Activated T-cell treated with anti-CD3 and anti-CD28 coated beads for 48 hours (primary cell): Measurements from ENCODE around the gene ITGA3.

Experiments
- DNase-seq: peaks from one replicate; pipeline ENCODE4 v3.0.0-alpha.2; 2020; ENCODE audit warnings: low read depth

The ITGA3 gene

GRCh38 chr17:50094753-50095619, 39.1 kb downstream of the ITGA3 start, which contains the start of gene PDK2:
Gene PDK2, plus strand, starts transcription at chr17:50095351. Its CDS starts 85 bp downstream, at chr17:50095436.
- DNase-seq: peak; percentile 95

GRCh38 chr17:50095626-50096037, 39.7 kb downstream of the ITGA3 start:
- no peak for DNase-seq

DNA sequence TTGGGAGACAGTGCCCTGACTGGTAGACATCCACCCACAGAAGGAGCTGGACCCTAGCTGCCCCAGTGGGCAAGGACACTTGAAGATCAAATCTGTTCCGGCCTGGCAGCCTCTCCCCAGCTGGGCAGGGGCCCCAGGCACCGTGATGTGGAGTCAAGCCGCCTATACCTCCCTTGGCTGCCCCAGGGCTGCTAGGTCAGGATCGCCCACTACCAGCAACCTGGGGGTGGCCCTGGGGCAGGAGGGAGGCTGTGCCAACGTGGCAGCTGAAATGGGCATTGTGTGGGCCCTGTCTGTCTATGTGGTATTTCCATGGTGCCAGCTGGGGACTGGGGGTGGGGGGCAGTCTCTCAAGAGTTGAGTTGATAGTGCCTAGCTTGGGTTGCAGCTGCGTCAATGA, 40.2 kb downstream of the ITGA3 start:
- DNase-seq: no peak

DNA sequence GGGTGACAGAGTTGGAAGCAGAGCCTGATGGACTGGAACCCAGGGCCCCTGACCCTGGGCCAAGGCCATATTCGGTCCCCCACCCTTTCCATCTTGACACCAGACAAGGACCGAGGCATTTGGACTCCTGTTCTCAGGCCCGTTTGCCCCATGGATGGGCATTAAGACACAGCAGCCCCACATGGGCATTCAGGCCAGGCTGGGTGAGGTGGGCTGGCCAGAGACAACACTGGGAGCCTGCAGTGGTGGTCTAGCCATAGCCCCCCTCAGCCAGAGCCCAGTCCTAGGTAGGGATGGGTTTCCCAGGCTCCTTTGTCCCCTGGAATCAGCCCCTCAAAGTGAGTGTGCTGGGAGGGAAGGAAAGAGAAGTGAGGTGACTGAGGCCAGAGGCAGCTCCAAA, 40.8 kb downstream of the ITGA3 start:
- no peak for DNase-seq

DNA sequence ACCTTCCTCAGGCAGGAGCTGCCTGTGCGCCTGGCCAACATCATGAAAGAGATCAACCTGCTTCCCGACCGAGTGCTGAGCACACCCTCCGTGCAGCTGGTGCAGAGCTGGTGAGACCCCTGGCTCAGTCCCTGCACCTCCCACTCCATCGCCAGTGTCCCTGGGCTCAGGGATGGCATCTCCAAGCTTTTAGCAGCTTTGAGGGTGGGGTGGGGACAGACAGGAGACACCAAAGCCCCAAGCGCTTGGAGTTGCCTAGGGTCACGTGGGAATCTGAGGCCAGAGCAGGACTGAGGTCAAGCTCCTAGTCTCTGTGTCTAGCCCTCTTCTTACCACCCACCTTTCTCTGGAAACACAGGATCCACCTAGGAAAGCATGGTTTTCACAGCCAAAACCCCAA, 41.5 kb downstream of the ITGA3 start:
- no peak for DNase-seq

DNA sequence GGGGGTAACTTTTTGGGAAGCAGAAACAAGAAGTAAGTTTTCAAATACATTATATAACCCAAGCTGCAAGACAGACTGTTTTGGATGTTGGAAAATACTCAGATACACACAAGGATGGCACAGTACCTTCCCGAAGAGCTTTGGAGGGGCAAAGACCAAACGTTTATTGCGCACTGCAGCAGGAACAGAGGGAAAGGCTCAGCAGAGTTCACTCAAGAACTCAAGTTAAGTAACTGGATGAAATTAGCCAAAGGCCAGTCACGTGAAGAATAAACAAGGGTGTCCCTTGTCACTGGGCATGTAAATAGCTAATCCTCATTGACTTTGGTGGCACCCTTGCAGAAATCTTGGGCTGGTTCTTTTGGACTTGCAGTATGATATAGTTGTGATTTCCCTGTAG, 42.0 kb downstream of the ITGA3 start:
- no peak for DNase-seq

DNA sequence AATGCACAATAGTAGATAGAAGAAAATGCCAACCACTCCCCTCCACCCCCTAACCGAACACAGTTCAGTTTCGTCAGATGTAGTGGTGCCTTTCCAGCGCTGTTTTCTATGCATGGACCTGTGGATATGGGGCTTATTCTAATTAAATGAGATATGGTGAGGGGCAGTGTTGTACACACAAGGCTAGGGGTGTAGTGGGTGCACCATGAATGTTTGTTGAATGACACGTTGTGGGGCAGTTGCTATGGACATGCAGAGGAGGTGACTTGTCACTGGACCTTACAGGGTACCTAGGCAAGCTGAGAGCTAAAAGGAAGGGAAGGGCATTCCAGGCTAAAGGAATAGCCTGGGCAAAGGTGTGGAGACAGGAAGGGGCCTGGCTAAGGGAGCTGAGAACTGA, 42.7 kb downstream of the ITGA3 start:
- DNase-seq: no peak

DNA sequence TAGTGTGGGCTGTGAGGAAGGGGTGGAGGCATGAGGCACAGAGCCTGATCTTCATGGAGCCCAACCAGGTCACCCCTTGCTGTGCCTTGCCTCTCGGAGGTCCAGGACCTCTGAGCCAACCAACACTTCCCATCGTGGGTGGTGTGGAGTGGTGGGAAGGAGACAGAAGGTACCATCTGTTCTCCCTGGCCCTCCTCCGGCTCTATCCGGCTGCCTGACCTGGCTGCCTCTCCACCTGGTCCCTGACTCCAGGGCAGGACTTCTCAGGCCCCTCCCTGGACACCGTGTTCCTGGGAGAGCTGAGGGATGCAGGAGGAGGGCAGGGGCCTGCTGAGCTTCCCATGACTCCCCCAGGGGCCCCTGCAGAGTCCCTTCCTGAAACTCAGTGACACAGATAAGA, 43.1 kb downstream of the ITGA3 start:
- no peak for DNase-seq

DNA sequence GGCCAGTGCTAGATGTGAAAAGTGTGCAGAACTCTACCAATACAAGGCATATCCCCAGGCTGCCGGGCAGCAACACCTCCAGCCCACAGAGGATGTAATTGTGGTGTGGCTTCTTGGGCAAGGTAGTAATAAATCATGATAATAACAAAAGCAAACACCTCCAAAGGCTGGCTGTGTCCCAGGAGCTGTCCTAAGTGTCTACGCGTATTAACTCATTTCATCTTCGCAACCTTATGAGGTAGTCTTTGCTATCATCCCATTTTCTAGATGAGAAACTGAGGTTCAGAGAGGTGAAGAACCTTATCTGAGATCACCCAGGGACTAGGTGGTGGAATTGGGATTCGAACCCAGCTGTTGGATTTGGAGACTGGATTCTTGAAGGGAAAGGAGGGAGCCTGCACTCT, 44.6 kb downstream of the ITGA3 start:
- no peak for DNase-seq

GRCh38 chr17:50100921-50101345, 45.0 kb downstream of the ITGA3 start:
- no peak for DNase-seq

- no peak for DNase-seq
These were observed 45.6 kb downstream of the ITGA3 start for GRCh38 chr17:50101346-50102163.

- DNase-seq: no peak
These were observed 46.5 kb downstream of the ITGA3 start for GRCh38 chr17:50102164-50102991.

DNA sequence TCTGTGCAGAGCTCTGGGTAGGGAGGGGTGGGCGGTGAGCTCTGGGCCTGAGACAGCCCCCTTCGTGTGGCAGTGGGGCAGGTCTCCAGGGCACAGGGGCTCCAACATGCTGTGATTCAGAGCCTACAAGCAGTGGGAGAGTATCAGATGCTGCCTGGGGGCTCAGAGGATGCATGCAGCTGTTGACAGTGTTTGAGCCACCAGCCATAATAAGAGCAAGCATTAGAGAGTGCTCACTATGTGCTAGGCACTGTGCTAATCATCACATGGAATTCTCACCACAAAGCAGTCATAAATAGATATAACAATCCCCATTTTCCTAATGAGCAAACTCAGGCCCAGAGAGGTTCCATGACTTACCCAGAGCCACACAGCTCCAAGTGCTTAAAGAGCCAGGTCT, 47.3 kb downstream of the ITGA3 start:
- DNase-seq: no peak

GRCh38 chr17:50103941-50104340, 48.0 kb downstream of the ITGA3 start:
- no peak for DNase-seq

GRCh38 chr17:50105811-50106210, 49.9 kb downstream of the ITGA3 start:
- DNase-seq: no peak

DNA sequence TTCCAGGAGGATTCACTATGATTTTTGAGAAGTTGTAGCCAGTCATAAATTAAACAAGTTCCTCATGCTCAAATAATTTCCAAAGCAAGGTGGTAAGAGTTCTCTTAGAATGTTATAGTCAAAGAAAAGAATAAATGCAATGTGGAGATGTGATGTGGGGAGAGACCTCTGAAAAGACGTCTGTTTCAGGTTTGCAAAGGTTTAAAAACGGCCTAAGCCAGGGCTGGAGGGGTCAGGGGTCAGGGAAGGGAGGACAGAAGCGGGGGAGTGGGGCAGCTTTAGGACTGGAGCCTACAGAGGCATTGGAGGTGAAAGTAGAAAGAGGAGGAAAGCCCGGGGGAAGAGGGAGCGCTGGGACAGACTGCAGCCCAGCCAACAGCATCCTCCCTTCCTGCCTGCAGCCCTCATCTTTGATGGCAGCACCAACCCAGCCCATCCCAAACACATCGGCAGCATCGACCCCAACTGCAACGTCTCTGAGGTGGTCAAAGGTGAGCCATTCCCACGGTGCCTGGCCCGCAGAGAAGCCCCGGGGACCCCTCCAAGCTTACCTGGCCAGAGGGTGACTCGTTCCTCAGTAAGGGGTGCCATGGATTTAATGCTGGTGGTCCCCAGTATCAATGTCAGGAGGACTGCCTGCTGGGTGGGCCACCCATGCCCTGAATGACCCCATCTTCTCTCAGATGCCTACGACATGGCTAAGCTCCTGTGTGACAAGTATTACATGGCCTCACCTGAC, 50.7 kb downstream of the ITGA3 start:
- DNase-seq: no peak

DNA sequence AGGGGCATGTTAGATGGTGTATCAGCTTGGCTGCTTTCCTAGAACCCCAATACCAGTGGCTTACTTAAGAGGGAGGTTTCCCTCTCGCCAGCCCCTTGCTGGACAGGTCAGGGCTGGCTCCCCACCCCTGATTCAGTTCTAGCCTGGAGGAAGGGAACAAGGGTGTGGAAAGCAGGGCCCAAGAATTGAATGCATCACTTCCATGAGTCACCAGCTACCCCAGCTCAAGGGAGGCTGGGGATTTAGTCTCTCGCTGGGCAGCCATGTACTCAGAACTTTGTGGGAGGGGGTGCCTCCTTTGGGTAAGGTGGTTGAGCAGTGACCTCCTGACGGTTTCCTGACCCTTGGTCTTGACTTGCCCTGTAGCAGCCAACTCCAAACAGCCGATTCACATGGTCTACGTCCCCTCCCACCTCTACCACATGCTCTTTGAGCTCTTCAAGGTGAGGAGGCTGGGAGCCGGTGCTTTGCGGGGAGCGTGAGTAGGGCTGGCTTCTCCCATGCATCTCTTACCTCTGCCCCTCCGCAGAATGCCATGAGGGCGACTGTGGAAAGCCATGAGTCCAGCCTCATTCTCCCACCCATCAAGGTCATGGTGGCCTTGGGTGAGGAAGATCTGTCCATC, 52.0 kb downstream of the ITGA3 start:
- DNase-seq: no peak

DNA sequence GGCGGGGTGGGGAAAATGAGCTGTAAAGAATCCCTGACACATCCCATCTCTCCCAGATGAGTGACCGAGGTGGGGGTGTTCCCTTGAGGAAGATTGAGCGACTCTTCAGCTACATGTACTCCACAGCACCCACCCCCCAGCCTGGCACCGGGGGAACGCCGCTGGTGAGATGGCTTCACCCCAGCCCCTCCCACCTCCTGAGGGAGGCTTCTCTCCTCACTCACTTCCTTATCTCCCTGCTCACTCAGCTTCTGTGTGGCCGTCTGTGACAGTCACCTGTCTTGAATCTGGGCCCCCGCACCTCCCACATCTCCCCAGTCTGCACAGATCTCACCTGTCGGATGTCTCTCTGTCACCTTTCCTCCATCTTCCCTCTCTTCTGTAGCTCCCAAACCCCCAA, 52.6 kb downstream of the ITGA3 start:
- DNase-seq: no peak

DNA sequence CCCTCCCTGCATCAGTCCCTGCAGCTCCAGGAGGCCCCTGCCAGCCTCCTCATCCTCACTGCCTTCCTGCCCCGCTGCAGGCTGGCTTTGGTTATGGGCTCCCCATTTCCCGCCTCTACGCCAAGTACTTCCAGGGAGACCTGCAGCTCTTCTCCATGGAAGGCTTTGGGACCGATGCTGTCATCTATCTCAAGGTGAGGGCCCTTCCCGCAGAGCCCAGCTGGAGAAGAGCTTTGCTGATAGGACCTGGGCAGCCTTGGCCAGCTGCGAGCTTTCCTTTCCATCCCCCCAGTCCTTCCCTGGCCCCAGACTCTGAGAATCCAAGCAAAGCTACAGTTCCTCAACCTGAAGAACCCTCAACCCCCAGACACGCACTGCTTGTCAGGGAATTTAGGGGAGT, 53.3 kb downstream of the ITGA3 start:
- no peak for DNase-seq

DNA sequence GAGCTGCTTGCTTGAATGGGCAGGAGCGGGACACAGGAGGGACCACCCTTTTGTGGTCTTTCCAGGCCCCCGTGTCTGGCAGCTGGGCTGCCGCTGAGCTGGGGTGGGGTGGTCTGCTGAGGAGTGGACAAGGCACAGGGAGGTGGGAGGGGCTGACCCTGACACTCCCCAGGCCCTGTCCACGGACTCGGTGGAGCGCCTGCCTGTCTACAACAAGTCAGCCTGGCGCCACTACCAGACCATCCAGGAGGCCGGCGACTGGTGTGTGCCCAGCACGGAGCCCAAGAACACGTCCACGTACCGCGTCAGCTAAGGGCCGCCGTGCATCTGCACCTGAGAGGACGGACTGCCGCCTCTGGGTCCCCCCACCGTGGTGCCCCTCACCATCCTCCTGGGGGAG, 53.9 kb downstream of the ITGA3 start:
- no peak for DNase-seq
